Ovary (tissue), 9 donors: ENCODE data around the gene PHAF1. TPM values are rescaled to one million over a fixed set of nuclear protein-coding genes. Genes with fewer than 3 reads are reported as not detected.

Source experiments
- polyA plus RNA-seq, 2 donors: library from polyadenylated mRNA; stranded (reverse); fragments of 200-250 nt in 1 of 2; fragments of 350-450 nt in 1 of 2; fragmentation: Illumina TruSeq in 1 of 2; extraction: RNeasy Lipid Tissue Mini Kit (QIAGEN cat#74804) in 1 of 2; gene quantifications; one replicate each; pipeline ENCODE4 v1.2.3, GENCODE V29; 2013 to 2014
- total RNA-seq, 7 donors: library from RNA; depleted of rRNA in 2 of 7; stranded (reverse); fragments of >200 nt in 2 of 7; fragmentation: NEBNext Ultra II Directional in 3 of 7; extraction: Animal tissue kit (Norgen Biotek cat#: 25700) in 3 of 7; gene quantifications; one replicate each; pipeline versions ENCODE4 v1.1.0 to v1.2.4, GENCODE V29; 2016 to 2023
- donor health status: DM: no; HTN: no; CAD: no; lungs with moderate emphysema.
- donor health status: DM: no; HTN: no; CAD: no.
- donor health status: Bipolar disorder and iron deficiency.
- donor health status: DM: yes; HTN: yes; CAD: no.
- donor health status: DM: no; HTN: no; CAD: no.
- donor health status: DM: yes; HTN: yes; CAD: no.

The PHAF1 gene
- total and polyA plus RNA-seq, 9 donors: 9.0 to 25.1 (median 14.9) TPM

Other genes starting within 250 kb of the PHAF1 start
- 10 to 100 TPM in 5 of 7 donors, 1 to 10 TPM in 2; 3.9 to 23.3 (median 18.5) TPM for gene PDP2, start 229.4 kb upstream of the PHAF1 start, total RNA-seq
- 10 to 100 TPM in 1 of 2 donors, 1 to 10 TPM in 1; 9.4 to 27.9 TPM for gene PDP2, start 229.4 kb upstream of the PHAF1 start, polyA plus RNA-seq
- gene CDH16, start 191.1 kb upstream of the PHAF1 start, total RNA-seq: 10 to 100 TPM in 1 of 7 donors, 1 to 10 TPM in 1, under 1 TPM in 3, not detected in 2; 0.12 to 19.2 (median 0.57) TPM
- not detected for gene CDH16, start 191.1 kb upstream of the PHAF1 start, polyA plus RNA-seq
- gene RRAD, start 184.4 kb upstream of the PHAF1 start, total RNA-seq: 10 to 100 TPM in 5 of 7 donors, 1 to 10 TPM in 2; 5.6 to 43.1 (median 12.1) TPM
- gene RRAD, start 184.4 kb upstream of the PHAF1 start, polyA plus RNA-seq: 10 to 100 TPM in 1 of 2 donors, 1 to 10 TPM in 1; 2.3 to 22.3 TPM
- gene CIAO2B, start 175.5 kb upstream of the PHAF1 start, total RNA-seq: 10 to 100 TPM; 57.7 to 77.8 (median 66.7) TPM
- gene CIAO2B, start 175.5 kb upstream of the PHAF1 start, polyA plus RNA-seq: 100 to 1,000 TPM in 1 of 2 donors, 10 to 100 TPM in 1; 40.1 to 150 TPM
- 10 to 100 TPM; 25.5 to 51.9 (median 42.2) TPM for gene CES2, start 174.4 kb upstream of the PHAF1 start, total RNA-seq
- gene CES2, start 174.4 kb upstream of the PHAF1 start, polyA plus RNA-seq: 10 to 100 TPM; 29.4 to 38.9 TPM
- gene CES3, start 148.7 kb upstream of the PHAF1 start, total RNA-seq: 1 to 10 TPM in 5 of 7 donors, under 1 TPM in 2; 0.45 to 2.3 (median 1.4) TPM
- gene CES3, start 148.7 kb upstream of the PHAF1 start, polyA plus RNA-seq: under 1 TPM; 0.73 to 0.91 TPM
- 10 to 100 TPM in 5 of 7 donors, 1 to 10 TPM in 2; 6.7 to 67.1 (median 15.5) TPM for gene CES4A, start 121.4 kb upstream of the PHAF1 start, total RNA-seq
- 1 to 10 TPM; 6.0 to 9.7 TPM for gene CES4A, start 121.4 kb upstream of the PHAF1 start, polyA plus RNA-seq
- gene CBFB, start 80.8 kb upstream of the PHAF1 start, total RNA-seq: 10 to 100 TPM; 39.9 to 58.3 (median 48.9) TPM
- 10 to 100 TPM; 19.2 to 23.8 TPM for gene CBFB, start 80.8 kb upstream of the PHAF1 start, polyA plus RNA-seq
- gene B3GNT9, start 41.1 kb downstream of the PHAF1 start, total RNA-seq: 10 to 100 TPM; 11.1 to 45.7 (median 28.7) TPM
- gene B3GNT9, start 41.1 kb downstream of the PHAF1 start, polyA plus RNA-seq: 10 to 100 TPM; 17.1 to 18.1 TPM
- 10 to 100 TPM in 6 of 7 donors, 1 to 10 TPM in 1; 7.3 to 30.9 (median 15.5) TPM for gene TRADD, start 50.0 kb downstream of the PHAF1 start, total RNA-seq
- 10 to 100 TPM in 1 of 2 donors, 1 to 10 TPM in 1; 4.2 to 15.7 TPM for gene TRADD, start 50.0 kb downstream of the PHAF1 start, polyA plus RNA-seq
- gene FBXL8, start 50.0 kb downstream of the PHAF1 start, total RNA-seq: 10 to 100 TPM in 6 of 7 donors, 1 to 10 TPM in 1; 8.8 to 23.0 (median 15.0) TPM
- gene FBXL8, start 50.0 kb downstream of the PHAF1 start, polyA plus RNA-seq: 10 to 100 TPM in 1 of 2 donors, 1 to 10 TPM in 1; 1.3 to 13.1 TPM
- gene HSF4, start 54.8 kb downstream of the PHAF1 start, total RNA-seq: 100 to 1,000 TPM in 1 of 7 donors, 10 to 100 TPM in 6; 30.8 to 115 (median 77.7) TPM
- gene HSF4, start 54.8 kb downstream of the PHAF1 start, polyA plus RNA-seq: 10 to 100 TPM in 1 of 2 donors, 1 to 10 TPM in 1; 9.9 to 44.9 TPM
- gene NOL3, start 60.6 kb downstream of the PHAF1 start, total RNA-seq: 10 to 100 TPM; 14.1 to 31.7 (median 21.4) TPM
- gene NOL3, start 60.6 kb downstream of the PHAF1 start, polyA plus RNA-seq: 10 to 100 TPM; 17.9 to 23.1 TPM
- 10 to 100 TPM; 16.8 to 96.4 (median 65.7) TPM for gene MATCAP1, start 74.0 kb downstream of the PHAF1 start, total RNA-seq
- gene MATCAP1, start 74.0 kb downstream of the PHAF1 start, polyA plus RNA-seq: 10 to 100 TPM; 15.4 to 38.4 TPM
- 10 to 100 TPM in 4 of 7 donors, 1 to 10 TPM in 3; 6.1 to 33.0 (median 16.4) TPM for gene EXOC3L1, start 80.2 kb downstream of the PHAF1 start, total RNA-seq
- 10 to 100 TPM in 1 of 2 donors, under 1 TPM in 1; 0.32 to 12.2 TPM for gene EXOC3L1, start 80.2 kb downstream of the PHAF1 start, polyA plus RNA-seq
- 10 to 100 TPM; 36.0 to 75.7 (median 52.9) TPM for gene E2F4, start 82.2 kb downstream of the PHAF1 start, total RNA-seq
- gene E2F4, start 82.2 kb downstream of the PHAF1 start, polyA plus RNA-seq: 10 to 100 TPM; 17.6 to 36.2 TPM
- 10 to 100 TPM in 1 of 7 donors, 1 to 10 TPM in 6; 1.1 to 14.8 (median 2.8) TPM for gene ELMO3, start 89.2 kb downstream of the PHAF1 start, total RNA-seq
- 1 to 10 TPM in 1 of 2 donors, not detected in 1; 1.2 TPM for gene ELMO3, start 89.2 kb downstream of the PHAF1 start, polyA plus RNA-seq
- gene TMEM208, start 117.2 kb downstream of the PHAF1 start, total RNA-seq: 10 to 100 TPM; 23.8 to 39.2 (median 32.1) TPM
- 10 to 100 TPM; 26.3 to 52.0 TPM for gene TMEM208, start 117.2 kb downstream of the PHAF1 start, polyA plus RNA-seq
- 10 to 100 TPM; 17.2 to 84.2 (median 41.8) TPM for gene FHOD1, start 137.5 kb downstream of the PHAF1 start, total RNA-seq
- 10 to 100 TPM; 16.0 to 26.2 TPM for gene FHOD1, start 137.5 kb downstream of the PHAF1 start, polyA plus RNA-seq
- gene SLC9A5, start 139.0 kb downstream of the PHAF1 start, total RNA-seq: 1 to 10 TPM in 5 of 7 donors, under 1 TPM in 2; 0.36 to 3.1 (median 1.3) TPM
- 1 to 10 TPM in 1 of 2 donors, under 1 TPM in 1; 0.53 to 1.1 TPM for gene SLC9A5, start 139.0 kb downstream of the PHAF1 start, polyA plus RNA-seq
- 10 to 100 TPM; 12.4 to 37.9 (median 27.6) TPM for gene PLEKHG4, start 169.6 kb downstream of the PHAF1 start, total RNA-seq
- 10 to 100 TPM in 1 of 2 donors, 1 to 10 TPM in 1; 5.1 to 38.6 TPM for gene PLEKHG4, start 169.6 kb downstream of the PHAF1 start, polyA plus RNA-seq
- under 1 TPM in 3 of 7 donors, not detected in 4; 0.05 to 0.32 (median 0.12) TPM for gene KCTD19, start 216.8 kb downstream of the PHAF1 start, total RNA-seq
- under 1 TPM; 0.07 to 0.70 TPM for gene KCTD19, start 216.8 kb downstream of the PHAF1 start, polyA plus RNA-seq
- 1 to 10 TPM in 4 of 7 donors, under 1 TPM in 2, not detected in 1; 0.58 to 2.6 (median 1.2) TPM for gene LRRC36, start 216.9 kb downstream of the PHAF1 start, total RNA-seq
- gene LRRC36, start 216.9 kb downstream of the PHAF1 start, polyA plus RNA-seq: under 1 TPM; 0.59 to 0.80 TPM